AG04449 (cell line): Measurements from ENCODE around the gene P2RX7.
A peak's percentile ranks its signal among the peaks of the same experiment; 100 is the strongest.

Experiments
- CTCF ChIA-PET: fragments of 350-600 bp; formaldehyde crosslinking; extraction: SDS; loops from one replicate; lab custom pipeline; 2021; ENCODE audit warnings: antibody characterized with exemption; lab: Yijun Ruan, JAX
- POLR2A ChIA-PET: fragments of 400-600, 350-600 bp; formaldehyde crosslinking; extraction: SDS; loops from one replicate; lab custom pipeline; 2020; ENCODE audit warnings: antibody characterized with exemption, inconsistent platforms; lab: Yijun Ruan, JAX
- DNase-seq: peaks from one replicate; pipeline ENCODE4 v3.0.0-alpha.2; 2010; ENCODE audit warnings: low read depth, low spot score
- H3K4me3 ChIP-seq: 2 replicates; pipeline ENCODE4 v1.5.1; 2011; ENCODE audit warnings: low read depth, mild to moderate bottlenecking, control low read depth, low read length
- CTCF ChIP-seq: IDR thresholded peaks from one replicate; pipeline ENCODE4 v1.5.1; 2011; ENCODE audit warnings: mild to moderate bottlenecking, moderate library complexity, low read length, control low read depth, inconsistent platforms; ENCODE audit not compliant: insufficient read depth; ENCODE audit errors: missing control alignments

P2RX7 gene

GRCh38 chr12:121120323-121120722 is 12.4 kb upstream of the P2RX7 start:
- CTCF ChIA-PET: interaction anchor here (1.2 to 3.7 kb wide), 2 partner anchors 10 to 60 kb away, joined by 3 to 24 read pairs; no protein-coding TSS in a partner anchor
- TF ChIP-seq CTCF: no peak
- no peak overlapping the region for H3K4me3 ChIP-seq
- POLR2A ChIA-PET: no interaction called here
- no peak for DNase-seq

GRCh38 chr12:121120989-121121755 is 11.5 kb upstream of the P2RX7 start:
- ChIA-PET POLR2A (no interaction called here), CTCF (interaction anchor here (0.6 to 3.7 kb wide), 2 partner anchors 11 to 75 kb away, joined by 3 to 24 read pairs; no protein-coding TSS in a partner anchor)
- no peak overlapping the region for H3K4me3 ChIP-seq
- TF ChIP-seq CTCF: no peak
- DNase-seq: no peak

- no peak overlapping the region for H3K4me3 ChIP-seq
- CTCF ChIA-PET: no interaction called here
- POLR2A ChIA-PET: no interaction called here
- TF ChIP-seq CTCF: no peak
- no peak for DNase-seq
Observed at GRCh38 chr12:121121805-121122204, 10.9 kb upstream of the P2RX7 start.

- CTCF ChIA-PET: interaction anchor here (1.2 kb wide), 1 partner anchor 14 kb away, joined by 5 read pairs; no protein-coding TSS in a partner anchor
Observed at GRCh38 chr12:121123488-121123887, 9.2 kb upstream of the P2RX7 start.

GRCh38 chr12:121124402-121125109 is 8.1 kb upstream of the P2RX7 start:
- TF ChIP-seq CTCF: no peak
- ChIA-PET CTCF (interaction anchor here (1.2 kb wide), 1 partner anchor 15 kb away, joined by 5 read pairs; no protein-coding TSS in a partner anchor), POLR2A (no interaction called here)
- peak; percentile 52 for DNase-seq
- H3K4me3 ChIP-seq: no peak overlapping the region

More at GRCh38 chr12:121123488-121123887, 9.2 kb upstream of the P2RX7 start:
- POLR2A ChIA-PET: no interaction called here
- no peak overlapping the region for H3K4me3 ChIP-seq
- DNase-seq: no peak
- no peak for TF ChIP-seq CTCF

GRCh38 chr12:121127501-121127900 is 5.2 kb upstream of the P2RX7 start:
- no peak for DNase-seq
- TF ChIP-seq CTCF: no peak
- no peak overlapping the region for H3K4me3 ChIP-seq
- POLR2A ChIA-PET: no interaction called here
- CTCF ChIA-PET: no interaction called here
